Colonic mucosa (tissue), 4 donors: ENCODE data around the gene CST8. TPM values are rescaled to one million over a fixed set of nuclear protein-coding genes. Genes with fewer than 3 reads are reported as not detected.

Experiments used
- DNase-seq: peaks from one replicate; pipeline ENCODE4 v3.0.0-alpha.2; 2020
- H3K27ac ChIP-seq: fragments of 200-600 bp; one replicate; pipeline ENCODE4 v1.8.0; 2021
- H3K27me3 ChIP-seq: fragments of 200-600 bp; one replicate; pipeline ENCODE4 v1.8.0; 2021
- H3K36me3 ChIP-seq: fragments of 200-600 bp; one replicate; pipeline ENCODE4 v1.8.0; 2021
- H3K4me1 ChIP-seq: fragments of 200-600 bp; one replicate; pipeline ENCODE4 v1.8.0; 2021; ENCODE audit warnings: mild to moderate bottlenecking
- H3K4me3 ChIP-seq: fragments of 200-600 bp; one replicate; pipeline ENCODE4 v1.8.0; 2021
- H3K9ac ChIP-seq, 2 donors: one replicate each; pipeline ENCODE4 v1.7.0; 2013; ENCODE audit warnings: control low read depth in 2 of 2, low read depth in 2 of 2, low read length in 2 of 2
- H3K9me3 ChIP-seq: fragments of 200-600 bp; one replicate; pipeline ENCODE4 v1.8.0; 2021
- intact Hi-C: fragments of 100-400 bp; cut with DNase I; formaldehyde crosslinking; loops from one replicate; pipeline ENCODE4 v1.14.1; 2022
- total RNA-seq, 2 donors: library from RNA; stranded (reverse); fragmentation: NEBNext Ultra II Directional in 1 of 2; extraction: Animal tissue kit (Norgen Biotek cat#: 25700) in 1 of 2; gene quantifications; one replicate each; pipeline ENCODE4 v1.2.1, GENCODE V29; 2021
- TF ChIP-seq, protein P1 (sequence below): fragments of 200-600 bp; IDR thresholded peaks from one replicate; pipeline ENCODE4 v1.8.0; 2022; ENCODE audit warnings: antibody characterized with exemption, mild to moderate bottlenecking
- donor health status: healthy.
- donor health status: DM: no; HTN: no; CAD: no.
- donor health status: DM: no; HTN: no; CAD: no.

CST8 gene
- total RNA-seq, 2 donors from 2014 or later, result not detected

DNA sequence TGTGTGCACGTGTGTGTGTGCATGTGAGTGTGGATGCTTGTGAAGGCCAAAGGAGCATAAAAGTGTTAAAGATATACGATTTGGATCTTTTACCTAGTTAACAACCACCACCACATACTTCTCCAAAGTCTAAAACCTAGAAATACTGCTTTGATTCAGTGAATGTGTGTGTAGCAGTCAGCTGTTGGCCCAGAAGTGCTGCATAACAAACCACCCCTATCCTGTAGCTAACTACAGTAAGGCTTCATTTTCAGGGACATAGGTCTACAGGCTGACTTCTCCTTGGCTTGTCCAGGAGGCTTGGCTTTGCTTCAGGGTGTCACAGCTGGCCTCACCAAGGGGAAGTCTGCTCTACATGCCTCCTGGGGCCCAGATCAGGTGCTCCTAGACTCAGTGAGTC lies 2.4 kb upstream of the CST8 start:
- no peaks in the 10 kb centered on the region for H3K9me3 ChIP-seq
- intact Hi-C loops, result no loop called here
- H3K4me1 ChIP-seq, result no peaks in the 10 kb centered on the region
- H3K36me3 ChIP-seq, result no peaks in the 10 kb centered on the region
- DNase-seq, result no peak
- H3K4me3 ChIP-seq, result no peak overlapping the region
- TF ChIP-seq, protein P1, sequence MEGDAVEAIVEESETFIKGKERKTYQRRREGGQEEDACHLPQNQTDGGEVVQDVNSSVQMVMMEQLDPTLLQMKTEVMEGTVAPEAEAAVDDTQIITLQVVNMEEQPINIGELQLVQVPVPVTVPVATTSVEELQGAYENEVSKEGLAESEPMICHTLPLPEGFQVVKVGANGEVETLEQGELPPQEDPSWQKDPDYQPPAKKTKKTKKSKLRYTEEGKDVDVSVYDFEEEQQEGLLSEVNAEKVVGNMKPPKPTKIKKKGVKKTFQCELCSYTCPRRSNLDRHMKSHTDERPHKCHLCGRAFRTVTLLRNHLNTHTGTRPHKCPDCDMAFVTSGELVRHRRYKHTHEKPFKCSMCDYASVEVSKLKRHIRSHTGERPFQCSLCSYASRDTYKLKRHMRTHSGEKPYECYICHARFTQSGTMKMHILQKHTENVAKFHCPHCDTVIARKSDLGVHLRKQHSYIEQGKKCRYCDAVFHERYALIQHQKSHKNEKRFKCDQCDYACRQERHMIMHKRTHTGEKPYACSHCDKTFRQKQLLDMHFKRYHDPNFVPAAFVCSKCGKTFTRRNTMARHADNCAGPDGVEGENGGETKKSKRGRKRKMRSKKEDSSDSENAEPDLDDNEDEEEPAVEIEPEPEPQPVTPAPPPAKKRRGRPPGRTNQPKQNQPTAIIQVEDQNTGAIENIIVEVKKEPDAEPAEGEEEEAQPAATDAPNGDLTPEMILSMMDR, result no peak
- H3K27ac ChIP-seq, result no peak overlapping the region
- H3K27me3 ChIP-seq, result no peaks in the 10 kb centered on the region
- no peak overlapping the region for H3K9ac ChIP-seq

DNA sequence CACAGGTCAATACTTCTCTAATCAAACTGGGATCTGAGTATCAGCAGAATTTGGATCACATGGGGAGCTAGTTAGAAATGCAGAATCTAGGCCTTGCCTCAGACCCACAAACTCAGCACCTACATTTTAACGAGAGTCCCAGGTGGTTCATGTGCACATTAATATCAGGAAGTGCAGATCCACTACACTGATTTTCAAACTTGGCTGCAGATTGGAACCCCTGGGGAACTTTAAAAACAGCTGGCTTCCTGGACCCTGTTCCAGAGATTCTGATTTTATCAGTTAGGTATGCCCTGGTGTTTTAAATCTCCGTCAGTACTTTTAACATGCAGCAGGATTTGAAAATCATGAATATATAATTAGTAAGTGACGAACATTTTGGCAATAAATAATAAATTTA lies 1.9 kb upstream of the CST8 start:
- Histone ChIP-seq H3K27ac (no peak overlapping the region), H3K36me3 (no peaks in the 10 kb centered on the region), H3K4me1 (no peaks in the 10 kb centered on the region), H3K9me3 (no peaks in the 10 kb centered on the region), H3K4me3 (no peak overlapping the region), H3K27me3 (no peaks in the 10 kb centered on the region), H3K9ac (no peak overlapping the region)
- no peak for DNase-seq
- intact Hi-C loops, result no loop called here
- TF ChIP-seq, protein P1, result no peak

DNA sequence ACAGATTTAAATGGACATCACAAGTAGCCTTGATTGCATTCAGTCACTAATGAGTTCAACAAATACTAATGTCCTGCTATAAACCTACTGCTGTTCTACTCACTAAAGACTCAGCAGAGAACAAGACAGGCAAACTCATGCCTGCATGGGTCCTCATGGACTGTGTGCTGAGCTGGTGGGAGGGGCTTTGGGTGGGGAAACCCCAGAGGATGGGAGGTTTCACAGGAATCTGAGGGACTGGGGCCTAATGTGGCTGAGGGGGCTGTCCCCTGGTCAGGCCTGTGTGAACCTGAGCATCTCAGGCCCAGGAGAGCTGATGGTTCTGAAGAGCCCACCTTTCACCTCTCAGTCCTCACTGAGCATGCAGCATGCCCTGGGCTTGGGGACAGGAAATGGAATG lies 1.4 kb downstream of the CST8 start:
- TF ChIP-seq, protein P1, result no peak

DNA sequence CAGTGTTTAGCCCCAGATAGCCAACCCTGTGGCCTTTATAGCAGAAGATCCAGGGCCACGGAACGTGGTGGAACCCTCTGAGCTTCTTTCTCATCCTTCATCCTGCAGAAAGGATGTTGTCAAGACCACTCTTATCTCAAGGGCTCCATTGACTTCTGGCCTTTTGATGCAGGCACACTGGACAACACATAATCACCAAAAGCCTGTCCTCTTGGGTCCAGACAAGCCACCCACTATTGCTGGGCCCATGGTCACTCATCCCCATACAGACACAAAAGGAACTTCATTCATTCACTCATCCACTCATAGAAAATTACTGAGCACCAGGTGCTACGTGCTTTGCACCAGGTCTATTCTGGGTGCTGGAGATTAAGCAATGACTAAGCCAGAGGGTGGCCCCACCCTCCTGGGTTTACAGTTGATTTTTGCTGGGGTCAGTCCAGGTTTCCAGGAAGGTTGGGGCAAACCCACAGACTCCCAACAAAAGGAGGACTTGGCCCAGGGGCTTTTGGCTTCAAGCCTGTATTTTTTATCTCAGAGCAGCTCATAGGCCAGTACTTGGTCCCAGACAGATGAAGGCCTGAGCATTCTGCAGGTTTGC lies 2.4 kb downstream of the CST8 start:
- intact Hi-C loops, result no loop called here
- TF ChIP-seq, protein P1, result no peak
- no peaks in the 10 kb centered on the region for H3K36me3 ChIP-seq
- no peak overlapping the region for H3K9ac ChIP-seq
- no peaks in the 10 kb centered on the region for H3K9me3 ChIP-seq
- H3K27me3 ChIP-seq, result no peaks in the 10 kb centered on the region
- no peak overlapping the region for H3K4me3 ChIP-seq
- H3K27ac ChIP-seq, result no peak overlapping the region
- no peaks in the 10 kb centered on the region for H3K4me1 ChIP-seq
- no peak for DNase-seq

More for the DNA sequence above, 1.4 kb downstream of the CST8 start:
- H3K27ac ChIP-seq, result no peak overlapping the region
- no peak overlapping the region for H3K9ac ChIP-seq
- H3K27me3 ChIP-seq, result no peaks in the 10 kb centered on the region
- intact Hi-C loops, result no loop called here
- no peak overlapping the region for H3K4me3 ChIP-seq
- no peaks in the 10 kb centered on the region for H3K4me1 ChIP-seq
- no peak for DNase-seq
- no peaks in the 10 kb centered on the region for H3K36me3 ChIP-seq
- H3K9me3 ChIP-seq, result no peaks in the 10 kb centered on the region

DNA sequence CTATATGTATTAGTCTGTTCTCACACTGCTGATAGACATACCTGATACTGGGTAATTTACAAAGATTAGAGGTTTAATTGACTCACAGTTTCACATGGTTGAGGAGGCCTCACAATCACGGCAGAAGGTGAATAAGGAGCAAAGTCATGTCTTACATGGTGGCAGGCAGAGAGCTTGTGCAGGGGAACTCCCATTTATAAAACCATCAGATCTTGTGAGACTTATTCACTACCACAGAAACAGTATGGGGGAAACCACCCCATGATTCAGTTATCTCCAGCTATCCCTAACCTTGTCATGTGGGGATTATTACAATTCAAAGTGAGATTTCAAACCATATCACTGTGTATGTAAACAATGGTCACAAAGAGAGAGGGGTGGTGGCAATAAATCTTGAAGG lies 6.6 kb downstream of the CST8 start:
- Histone ChIP-seq H3K4me1 (no peaks in the 10 kb centered on the region), H3K36me3 (no peaks in the 10 kb centered on the region), H3K9ac (no peak overlapping the region), H3K9me3 (no peaks in the 10 kb centered on the region), H3K4me3 (no peak overlapping the region), H3K27ac (no peak overlapping the region), H3K27me3 (no peaks in the 10 kb centered on the region)
- DNase-seq, result no peak
- intact Hi-C loops, result no loop called here
- TF ChIP-seq, protein P1, result no peak
